PC-3 (cell line): ENCODE data around the gene TPX2. TPM values are rescaled to one million over a fixed set of nuclear protein-coding genes. Genes with fewer than 3 reads are reported as not detected.

ENCODE experiments used
- ATAC-seq: fragments of 200-7000 bp; cut with Tn5 transposase; 2 replicates; pipeline ENCODE4 v1.9.1; 2020; ENCODE audit warnings: mild to moderate bottlenecking, moderate library complexity
- BruUV-seq: library from RNA; stranded (reverse); fragments of 400-500 nt; replicated peaks from 2 replicates; lab custom pipeline; 2021; lab: Mats Ljungman, UMichigan
- CTCF ChIA-PET: fragments of 300-600 bp; sonication (Branson Sonifier 250); formaldehyde crosslinking; loops from one replicate; lab custom pipeline; 2022; ENCODE audit warnings: antibody characterized with exemption; lab: Charles Lee
- POLR2A ChIA-PET: fragments of 300-600 bp; sonication (Branson Sonifier 250); formaldehyde crosslinking; loops from one replicate; lab custom pipeline; 2022; ENCODE audit warnings: antibody characterized with exemption; ENCODE audit not compliant: unreplicated experiment; lab: Charles Lee
- DNase-seq: peaks from one replicate; pipeline ENCODE4 v3.0.0-alpha.2; 2015
- H2AFZ ChIP-seq: fragments of 300-600 bp; sonication (generic); 2 replicates; pipeline ENCODE4 v1.6.0; 2016; ENCODE audit warnings: antibody characterized with exemption, low read length
- H3F3A ChIP-seq: fragments of 300-600 bp; sonication (generic); one replicate; pipeline ENCODE4 v1.6.0; 2017; ENCODE audit warnings: antibody characterized with exemption, low read length, control low read depth, mild to moderate bottlenecking; ENCODE audit not compliant: unreplicated experiment
- H3K27ac ChIP-seq: fragments of 300-600 bp; sonication (generic); 2 replicates; pipeline ENCODE4 v1.5.1; 2016; ENCODE audit warnings: mild to moderate bottlenecking, low read length
- H3K27me3 ChIP-seq: fragments of 300-600 bp; sonication (generic); 2 replicates; pipeline ENCODE4 v1.6.1; 2016; ENCODE audit warnings: low read length, mixed read lengths
- H3K36me3 ChIP-seq: fragments of 300-600 bp; sonication (generic); 2 replicates; pipeline ENCODE4 v1.6.1; 2016; ENCODE audit warnings: low read depth, mixed run types, low read length, mixed read lengths
- H3K4me1 ChIP-seq: fragments of 300-600 bp; sonication (generic); 2 replicates; pipeline ENCODE4 v1.5.1; 2016; ENCODE audit warnings: low read length; ENCODE audit not compliant: insufficient read depth
- H3K4me2 ChIP-seq: fragments of 300-600 bp; sonication (generic); 2 replicates; pipeline ENCODE4 v1.6.0; 2016; ENCODE audit warnings: low read length
- H3K4me3 ChIP-seq: fragments of 300-600 bp; sonication (generic); 2 replicates; pipeline ENCODE4 v1.5.1; 2016; ENCODE audit warnings: mild to moderate bottlenecking, low read length, mixed read lengths
- H3K79me2 ChIP-seq: fragments of 300-600 bp; sonication (generic); 2 replicates; pipeline ENCODE4 v1.6.1; 2017; ENCODE audit warnings: low read length, mixed read lengths
- H3K9ac ChIP-seq: fragments of 300-600 bp; sonication (generic); 2 replicates; pipeline ENCODE4 v1.6.0; 2016; ENCODE audit warnings: mild to moderate bottlenecking, low read length
- H3K9me2 ChIP-seq: fragments of 300-600 bp; sonication (generic); replicated peaks from 2 replicates; pipeline ENCODE4 v1.6.1; 2016; ENCODE audit warnings: mixed run types, low read length, mixed read lengths
- H3K9me3 ChIP-seq: fragments of 300-600 bp; sonication (generic); 2 replicates; pipeline ENCODE4 v1.6.1; 2016; ENCODE audit warnings: low read length, mixed read lengths
- H4K20me1 ChIP-seq: fragments of 300-600 bp; sonication (generic); 2 replicates; pipeline ENCODE4 v1.6.1; 2016; ENCODE audit warnings: low read length, mixed read lengths
- EZH2 ChIP-seq: fragments of 300-600 bp; sonication (generic); IDR thresholded peaks from one replicate; pipeline ENCODE4 v1.6.1; 2017; ENCODE audit warnings: antibody characterized with exemption, mild to moderate bottlenecking, low read length; ENCODE audit not compliant: unreplicated experiment
- EZH2phosphoT487 ChIP-seq: fragments of 300-600 bp; sonication (generic); IDR thresholded peaks from 2 replicates; pipeline ENCODE4 v1.6.1; 2018; ENCODE audit warnings: mild to moderate bottlenecking, antibody characterized with exemption, low read length, borderline replicate concordance
- intact Hi-C: fragments of 100-400 bp; cut with micrococcal nuclease; formaldehyde crosslinking; loops from 2 replicates; pipeline ENCODE4 v1.9.0; 2023
- total RNA-seq: library from RNA; depleted of rRNA; stranded (reverse); fragments of >200 nt; gene quantifications from 2 replicates; pipeline ENCODE4 v1.2.3, GENCODE V29; 2014
- TF ChIP-seq, protein P1 (sequence below): fragments of 300-600 bp; sonication (generic); conservative IDR thresholded peaks from 2 replicates; pipeline ENCODE4 v1.5.1; 2017; ENCODE audit warnings: antibody characterized with exemption, low read depth, mild to moderate bottlenecking, low read length

Gene TPX2
- total RNA-seq, 1 experiment from 2014 or later, result 128 TPM

DNA sequence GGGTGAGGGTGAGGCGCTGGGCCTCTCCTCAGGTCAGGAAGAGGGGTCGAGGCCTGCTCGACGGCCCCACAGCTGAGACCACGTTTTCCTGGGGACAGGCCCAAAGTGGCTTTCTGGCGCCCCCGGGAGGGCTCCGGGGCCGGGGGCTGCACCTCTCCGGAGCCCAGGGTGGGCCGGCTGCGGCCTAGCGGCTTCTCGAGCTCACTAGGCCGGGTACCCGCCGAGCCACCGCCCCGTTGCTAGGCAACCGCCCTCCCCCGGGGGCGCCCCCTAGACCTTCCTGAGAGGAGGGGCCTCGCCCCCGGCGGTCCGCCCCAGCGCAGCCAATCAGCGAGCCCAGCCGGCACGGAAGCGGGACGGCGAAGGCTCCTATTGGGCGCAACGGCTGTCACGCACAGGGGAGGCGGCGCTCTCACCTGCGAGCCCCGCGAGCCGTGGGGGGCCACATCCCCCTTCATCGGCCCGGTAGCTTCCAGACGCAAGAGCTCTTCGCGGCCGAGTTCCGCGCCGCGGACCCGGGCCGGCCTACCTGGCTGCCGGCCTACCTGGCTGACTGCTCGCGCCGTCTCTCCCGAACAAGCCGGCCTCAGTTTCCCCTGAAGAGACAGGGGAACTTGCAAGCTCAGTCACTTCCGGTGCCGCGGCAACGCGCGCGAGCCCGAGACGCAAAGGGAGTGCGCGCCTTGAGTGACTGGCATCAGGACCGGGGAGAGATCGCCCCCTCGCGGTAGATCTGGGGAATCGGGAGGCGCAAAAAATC, 15.6 kb upstream of the TPX2 start:
- BruUV-seq, result no TSS peak
- peak overlapping the region; percentile 90 for H2AFZ ChIP-seq

GRCh38 chr20:31731321-31731717, 7.8 kb upstream of the TPX2 start:
- H4K20me1 ChIP-seq, result no peaks in the 10 kb centered on the region
- no peak overlapping the region for H2AFZ ChIP-seq
- peaks cover 4% of the 10 kb centered on the region; the same call in 1 of the 2 replicates for H3K4me1 ChIP-seq
- ATAC-seq (no peak), DNase-seq (no peak)
- no peaks in the 10 kb centered on the region for H3F3A ChIP-seq
- no peaks in the 10 kb centered on the region for H3K36me3 ChIP-seq
- H3K27ac ChIP-seq, result no peak overlapping the region
- no peaks in the 10 kb centered on the region for H3K9me2 ChIP-seq
- no peaks in the 10 kb centered on the region for H3K9me3 ChIP-seq
- CTCF ChIA-PET, result interaction anchor here (0.7 kb wide), 1 partner anchor 107 kb away, joined by 4 read pairs; no protein-coding TSS in a partner anchor
- intact Hi-C loops, result no loop called here
- H3K79me2 ChIP-seq, result no peaks in the 10 kb centered on the region
- POLR2A ChIA-PET, result no interaction called here
- no peak overlapping the region for H3K4me2 ChIP-seq
- no peak overlapping the region for H3K9ac ChIP-seq
- no peak overlapping the region for H3K4me3 ChIP-seq
- TF ChIP-seq, protein P1, sequence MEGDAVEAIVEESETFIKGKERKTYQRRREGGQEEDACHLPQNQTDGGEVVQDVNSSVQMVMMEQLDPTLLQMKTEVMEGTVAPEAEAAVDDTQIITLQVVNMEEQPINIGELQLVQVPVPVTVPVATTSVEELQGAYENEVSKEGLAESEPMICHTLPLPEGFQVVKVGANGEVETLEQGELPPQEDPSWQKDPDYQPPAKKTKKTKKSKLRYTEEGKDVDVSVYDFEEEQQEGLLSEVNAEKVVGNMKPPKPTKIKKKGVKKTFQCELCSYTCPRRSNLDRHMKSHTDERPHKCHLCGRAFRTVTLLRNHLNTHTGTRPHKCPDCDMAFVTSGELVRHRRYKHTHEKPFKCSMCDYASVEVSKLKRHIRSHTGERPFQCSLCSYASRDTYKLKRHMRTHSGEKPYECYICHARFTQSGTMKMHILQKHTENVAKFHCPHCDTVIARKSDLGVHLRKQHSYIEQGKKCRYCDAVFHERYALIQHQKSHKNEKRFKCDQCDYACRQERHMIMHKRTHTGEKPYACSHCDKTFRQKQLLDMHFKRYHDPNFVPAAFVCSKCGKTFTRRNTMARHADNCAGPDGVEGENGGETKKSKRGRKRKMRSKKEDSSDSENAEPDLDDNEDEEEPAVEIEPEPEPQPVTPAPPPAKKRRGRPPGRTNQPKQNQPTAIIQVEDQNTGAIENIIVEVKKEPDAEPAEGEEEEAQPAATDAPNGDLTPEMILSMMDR, result no peak
- TF ChIP-seq EZH2phosphoT487, result no peak
- TF ChIP-seq EZH2, result no peak
- H3K27me3 ChIP-seq, result no peaks in the 10 kb centered on the region
- no TSS peak for BruUV-seq

More for the DNA sequence above, 15.6 kb upstream of the TPX2 start:
- H3K27me3 ChIP-seq, result no peaks in the 10 kb centered on the region
- peaks cover 12% of the 10 kb centered on the region for H3F3A ChIP-seq
- peak overlapping the region; percentile 93 for H3K27ac ChIP-seq
- peak overlapping the region; percentile 98 for H3K4me2 ChIP-seq
- H3K9me3 ChIP-seq, result no peaks in the 10 kb centered on the region
- peak overlapping the region; percentile 96 for H3K9ac ChIP-seq
- peaks cover 25% of the 10 kb centered on the region for H3K4me1 ChIP-seq
- H3K36me3 ChIP-seq, result peaks cover 27% of the 10 kb centered on the region
- DNase-seq (peak; percentile 97), ATAC-seq (peak; percentile 64)
- intact Hi-C loops, result loop anchor here (1.0 to 5.0 kb wide), 3 partner anchors 27 to 161 kb away; no protein-coding TSS in a partner anchor
- ChIA-PET POLR2A (interaction anchor here (0.6 to 3.1 kb wide), 9 partner anchors 10 to 90 kb away, joined by 3 to 33 read pairs (median 4); partner anchors contain the start of gene TPX2), CTCF (interaction anchor here (0.6 to 2.9 kb wide), 22 partner anchors 8 to 161 kb away, joined by 3 to 134 read pairs (median 5); partner anchors contain the start of gene TPX2)
- 0 out of 2 replicates have a peak, but pooled peaks cover 4% of the 10 kb centered on the region for H4K20me1 ChIP-seq
- TF ChIP-seq EZH2 (no peak), EZH2phosphoT487 (no peak)
- TF ChIP-seq, protein P1, result peak; percentile 93
- peaks cover 49% of the 10 kb centered on the region for H3K79me2 ChIP-seq
- peak overlapping the region; percentile 95 for H3K4me3 ChIP-seq
- no peaks in the 10 kb centered on the region for H3K9me2 ChIP-seq
